ENCODE data around the gene NDUFA3. TPM values are rescaled to one million over a fixed set of nuclear protein-coding genes. Genes with fewer than 3 reads are reported as not detected.

NDUFA3 gene
- total RNA-seq, 1 experiment from 2014 or later, result 211 TPM

GRCh38 chr19:54133957-54134590 lies 31.4 kb downstream of the NDUFA3 start:
- BruUV-seq (replicated peaks), result no TSS peak
- Histone ChIP-seq H3K9me3 (ENCODE audit: control insufficient read depth, insufficient read depth, low read depth, low read length) (no peaks in the 10 kb centered on the region), H3K4me1 (ENCODE audit: control insufficient read depth, insufficient read depth, low read length) (peaks cover 8% of the 10 kb centered on the region), H3K27ac (ENCODE audit: low read length) (peak overlapping the region; percentile 18; the same call in 1 of the 2 replicates), H3K27me3 (ENCODE audit: control insufficient read depth, insufficient read depth, low read length) (no peaks in the 10 kb centered on the region), H3K4me3 (ENCODE audit: low read depth in 2 of 2, low read length in 2 of 2) (no peak overlapping the region), H3K36me3 (ENCODE audit: control insufficient read depth, insufficient read depth, low read length) (peaks cover 2% of the 10 kb centered on the region)
- no peak for DNase-seq (ENCODE audit: low read depth, low spot score)
- in situ Hi-C loops (cut with HindIII; ENCODE audit: low pct_unique_long_range_greater_than_20kb, low sequenced_read_pairs), result no loop called here
- no peak for ATAC-seq
- intact Hi-C loops (cut with micrococcal nuclease; ENCODE audit: unreplicated experiment), result no loop called here
- TF ChIP-seq POLR2AphosphoS5 (IDR thresholded peaks at IDR 0.05; ENCODE audit: low read depth, low read length) (no peak), CTCF (IDR thresholded peaks at IDR 0.05) (no peak), TCF7L2 (IDR thresholded peaks at IDR 0.05; ENCODE audit: low read depth, low read length) (no peak), REST (IDR thresholded peaks at IDR 0.05; ENCODE audit: insufficient read depth in 1 of 2, low read depth in 2 of 2, low read length in 1 of 2) (no peak), SIN3A (IDR thresholded peaks at IDR 0.05; ENCODE audit: borderline replicate concordance, insufficient read depth, low read depth, low read length) (no peak)
- POLR2A ChIA-PET, result no interaction called here
- CTCF ChIA-PET, result no interaction called here

- in situ Hi-C loops (cut with HindIII; ENCODE audit: low pct_unique_long_range_greater_than_20kb, low sequenced_read_pairs), result no loop called here
- ATAC-seq, result peak; percentile 3; the same call in 1 of the 2 replicates
- Histone ChIP-seq H3K9me3 (ENCODE audit: control insufficient read depth, insufficient read depth, low read depth, low read length) (no peaks in the 10 kb centered on the region), H3K4me3 (ENCODE audit: low read depth in 2 of 2, low read length in 2 of 2) (peak overlapping the region; percentile 68 to 97), H3K4me1 (ENCODE audit: control insufficient read depth, insufficient read depth, low read length) (peaks cover 27% of the 10 kb centered on the region), H3K27me3 (ENCODE audit: control insufficient read depth, insufficient read depth, low read length) (no peaks in the 10 kb centered on the region), H3K36me3 (ENCODE audit: control insufficient read depth, insufficient read depth, low read length) (peaks cover 2% of the 10 kb centered on the region), H3K27ac (ENCODE audit: low read length) (peak overlapping the region; percentile 95)
- ChIA-PET CTCF (no interaction called here), POLR2A (interaction anchor here (0.5 to 1.2 kb wide), 4 partner anchors 21 to 28 kb away, joined by 3 to 9 read pairs (median 6); partner anchors contain the start of genes LENG1, PRPF31 and TFPT)
- no peak for TF ChIP-seq REST (IDR thresholded peaks at IDR 0.05; ENCODE audit: insufficient read depth in 1 of 2, low read depth in 2 of 2, low read length in 1 of 2)
- no peak for TF ChIP-seq TCF7L2 (IDR thresholded peaks at IDR 0.05; ENCODE audit: low read depth, low read length)
- no peak for TF ChIP-seq POLR2AphosphoS5 (IDR thresholded peaks at IDR 0.05; ENCODE audit: low read depth, low read length)
- no peak for TF ChIP-seq CTCF (IDR thresholded peaks at IDR 0.05)
- TF ChIP-seq SIN3A (IDR thresholded peaks at IDR 0.05; ENCODE audit: borderline replicate concordance, insufficient read depth, low read depth, low read length), result no peak
- BruUV-seq (replicated peaks), result TSS peak; percentile 98
- intact Hi-C loops (cut with micrococcal nuclease; ENCODE audit: unreplicated experiment), result no loop called here
- no peak for DNase-seq (ENCODE audit: low read depth, low spot score)
Measured at GRCh38 chr19:54136086-54136863, 33.6 kb downstream of the NDUFA3 start.

Data from Panc1 (cell line).